Measurements from ENCODE around the gene DEF6. TPM values are rescaled to one million over a fixed set of nuclear protein-coding genes. Genes with fewer than 3 reads are reported as not detected.

The DEF6 gene
- total and polyA plus RNA-seq, 2 of the 13 experiments (the other 11 are each of a cell fraction or from before 2014, with no cell fraction given) = 5.2 to 10.0 TPM

- TF ChIP-seq RERE (CRISPR knock-in tag; IDR thresholded peaks at IDR 0.05; ENCODE audit: low read depth) (no peak), PHF20 (CRISPR knock-in tag; IDR thresholded peaks at IDR 0.05) (no peak), ZNF512 (CRISPR knock-in tag; IDR thresholded peaks at IDR 0.05) (peak; percentile 58; the same call in 1 of the 2 replicates), ZHX1 (CRISPR knock-in tag; IDR thresholded peaks at IDR 0.05; ENCODE audit: low read depth) (no peak), NFYB (CRISPR knock-in tag; IDR thresholded peaks at IDR 0.05) (peak; percentile 86), ZNF557 (CRISPR knock-in tag; IDR thresholded peaks at IDR 0.05) (no peak), SRSF1 (optimal IDR thresholded peaks at IDR 0.05; ENCODE audit: low read depth, low read length) (no peak), DRAP1 (CRISPR knock-in tag; IDR thresholded peaks at IDR 0.05) (no peak), ZBTB39 (CRISPR knock-in tag; IDR thresholded peaks at IDR 0.05) (no peak), FOXO4 (CRISPR knock-in tag; conservative IDR thresholded peaks at IDR 0.05) (0 out of 2 replicates have a peak, but pooled peaks have one; percentile 66), ZNF33B (CRISPR knock-in tag; IDR thresholded peaks at IDR 0.05) (no peak)
Observed at GRCh38 chr6:35328108-35328723, 30.6 kb downstream of the DEF6 start (continued).

All from HepG2 (cell line).